Measurements from ENCODE around the gene EVI5L.
A peak's percentile ranks its signal among the peaks of the same experiment; 100 is the strongest.

EVI5L gene

DNA sequence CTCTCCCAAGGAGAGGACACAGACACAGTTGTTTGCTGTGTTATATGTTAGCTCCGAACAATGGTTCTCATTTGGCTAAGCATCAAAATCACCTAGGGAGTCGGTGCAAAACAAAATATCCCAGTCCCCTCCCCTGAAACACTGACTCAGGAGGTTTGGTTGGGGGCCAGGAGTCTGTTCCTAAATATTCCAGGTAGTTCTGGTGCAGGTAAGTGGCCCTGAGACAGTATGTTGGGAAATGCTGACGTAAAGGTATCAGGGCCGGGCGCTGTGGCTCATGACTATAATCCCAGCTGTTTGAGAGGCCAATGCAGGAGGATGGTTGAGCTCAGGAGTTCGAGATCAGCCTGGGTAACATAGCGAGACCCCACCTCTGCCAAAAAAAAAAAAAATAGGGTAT is 71.3 kb downstream of the EVI5L start:
- no peak for DNase-seq

DNA sequence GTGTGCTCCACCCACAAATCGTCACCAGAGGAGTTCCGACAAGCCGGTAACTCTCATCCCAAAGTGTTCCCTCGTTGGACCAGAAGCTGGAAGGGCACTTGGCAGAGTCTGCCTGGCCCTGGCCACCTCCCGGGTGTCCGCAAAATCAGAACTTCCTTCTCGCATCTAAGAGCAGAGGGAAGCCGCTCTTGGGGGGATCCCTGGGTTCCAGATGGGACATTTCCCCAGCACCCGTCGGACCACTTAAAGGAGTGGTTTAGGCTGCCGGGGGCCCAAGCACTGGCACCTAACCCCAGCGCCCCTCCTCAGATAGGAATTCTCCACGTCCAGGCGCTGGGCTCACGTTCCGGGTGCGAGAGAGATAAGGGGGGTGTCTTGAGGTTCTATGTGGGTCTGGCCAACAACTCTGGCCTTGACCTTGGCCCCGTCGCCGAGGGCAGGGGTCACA is 72.8 kb downstream of the EVI5L start:
- DNase-seq: no peak

DNA sequence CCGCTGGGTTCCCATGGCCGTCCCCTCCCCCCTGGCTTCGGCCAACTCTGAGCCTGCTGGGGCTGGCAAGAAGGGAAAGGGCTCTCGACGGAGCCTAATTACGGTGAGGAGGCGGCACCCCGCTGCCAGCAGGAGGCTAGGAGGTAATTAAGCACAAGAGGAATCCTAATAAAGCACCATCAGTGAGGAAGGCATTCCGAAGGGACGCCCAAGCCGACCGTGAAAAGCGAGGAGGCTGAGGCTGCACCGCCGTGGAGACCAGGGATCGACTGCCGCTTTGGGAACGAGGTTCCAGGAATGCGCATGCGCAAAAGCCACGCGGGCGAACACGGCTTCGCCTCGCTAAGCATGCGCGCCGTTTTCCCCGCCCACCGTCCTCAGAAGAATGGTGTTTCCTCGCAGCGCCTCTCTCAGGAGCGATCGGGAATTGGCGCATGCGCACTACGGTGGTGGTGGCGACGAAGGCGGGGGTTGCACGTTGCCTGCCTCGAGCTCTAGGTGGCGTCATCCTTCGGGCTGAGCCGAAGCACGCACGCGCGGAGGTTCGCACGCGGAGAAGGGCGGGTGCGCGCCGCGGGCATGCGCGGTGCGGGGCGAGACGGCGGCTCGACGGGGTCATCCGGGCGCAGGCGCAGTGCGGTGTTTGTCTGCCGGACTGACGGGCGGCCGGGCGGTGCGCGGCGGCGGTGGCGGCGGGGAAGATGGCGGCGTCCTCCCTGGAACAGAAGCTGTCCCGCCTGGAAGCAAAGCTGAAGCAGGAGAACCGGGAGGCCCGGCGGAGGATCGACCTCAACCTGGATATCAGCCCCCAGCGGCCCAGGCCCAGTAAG is 73.4 kb downstream of the EVI5L start, which contains the start of gene MAP2K7:
TSS of gene MAP2K7 (plus strand) at position 634 of the 830 bp plus-strand sequence. CDS start at position 702, 68 bp downstream.
- DNase-seq: peak; percentile 99

DNA sequence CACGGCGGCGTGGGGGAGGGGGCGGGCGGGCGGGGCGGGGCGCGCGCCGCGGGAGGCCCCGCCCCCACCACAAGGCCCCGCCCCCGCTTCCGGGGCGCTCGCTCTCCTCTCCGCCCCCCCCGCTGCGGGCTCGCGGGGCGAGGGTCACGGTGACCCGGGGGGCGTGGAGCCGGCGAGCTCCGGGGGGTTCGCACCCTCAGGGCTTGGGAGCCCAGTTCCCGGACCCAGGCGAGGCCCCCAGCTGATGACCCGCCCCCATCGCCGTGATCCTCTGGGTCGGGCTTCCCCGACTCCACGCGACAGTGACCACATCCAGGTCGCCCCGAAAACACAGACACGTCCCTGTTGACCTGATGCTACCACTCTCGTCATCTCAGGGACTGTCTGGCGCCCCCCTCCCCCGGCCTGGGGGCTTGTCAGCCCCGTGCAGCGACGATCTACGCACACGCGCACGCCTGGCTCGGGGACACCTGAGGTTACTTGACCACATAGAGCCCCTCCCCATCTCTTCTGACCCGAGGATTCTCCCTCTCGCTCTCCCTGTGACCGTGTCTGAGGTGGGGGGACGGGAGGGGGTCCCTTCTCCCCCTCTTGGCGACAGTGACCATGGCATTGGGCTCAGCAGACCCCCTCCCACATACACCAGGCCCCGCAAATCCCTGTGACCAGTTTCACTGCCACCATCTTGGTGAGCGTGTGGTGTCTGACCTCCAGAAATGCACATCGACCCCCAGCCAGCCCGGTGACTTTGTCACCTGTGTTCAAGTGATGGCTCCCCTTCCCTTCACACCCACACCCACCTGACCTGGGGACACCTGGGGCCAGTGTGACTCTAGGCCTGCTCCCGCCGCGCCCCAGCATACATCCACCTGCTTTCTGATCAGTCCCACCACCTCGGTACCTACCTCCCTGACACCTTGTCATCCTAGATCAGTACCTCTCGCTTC is 74.3 kb downstream of the EVI5L start:
- peak; percentile 67 for DNase-seq

DNA sequence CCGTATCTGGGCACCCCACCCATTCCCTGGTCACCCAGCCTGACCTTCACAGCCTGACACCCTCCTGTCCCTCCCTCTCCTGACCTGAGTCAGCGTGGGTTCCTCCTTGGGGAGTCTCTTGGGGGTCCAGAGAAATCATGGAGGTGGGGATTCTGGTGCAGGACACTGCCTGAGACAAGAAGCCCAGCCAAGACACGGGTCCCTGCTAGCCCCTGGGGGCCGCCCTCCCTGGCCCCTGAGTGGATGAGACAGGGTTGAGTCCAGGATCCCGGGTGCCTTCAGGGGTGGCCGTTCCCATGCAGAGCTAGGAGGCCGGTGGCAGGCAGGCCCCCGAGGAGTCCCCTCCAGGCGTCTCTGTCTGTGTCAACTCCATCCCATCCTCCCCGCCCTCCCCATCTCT is 75.2 kb downstream of the EVI5L start:
- DNase-seq: no peak

DNA sequence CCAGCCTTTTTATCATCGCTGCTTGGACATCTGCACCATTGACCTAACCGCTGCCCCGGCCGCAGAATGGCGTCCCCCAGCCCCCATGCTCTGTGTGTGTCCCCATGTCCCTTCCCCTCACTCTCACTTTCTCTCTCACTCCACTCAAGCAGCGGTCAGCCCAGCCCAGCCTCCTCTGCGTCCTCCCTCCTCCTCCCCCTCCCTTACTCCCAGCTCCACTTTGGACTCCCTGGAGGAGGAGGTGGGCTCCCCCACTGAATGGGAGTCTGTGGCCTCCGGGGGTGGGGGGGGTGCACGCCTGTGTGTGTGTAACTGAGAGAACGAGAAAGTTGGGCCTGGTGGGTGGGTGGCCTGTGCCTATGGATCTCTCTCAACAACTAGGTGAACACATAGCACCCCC is 75.8 kb downstream of the EVI5L start:
- DNase-seq: no peak

DNA sequence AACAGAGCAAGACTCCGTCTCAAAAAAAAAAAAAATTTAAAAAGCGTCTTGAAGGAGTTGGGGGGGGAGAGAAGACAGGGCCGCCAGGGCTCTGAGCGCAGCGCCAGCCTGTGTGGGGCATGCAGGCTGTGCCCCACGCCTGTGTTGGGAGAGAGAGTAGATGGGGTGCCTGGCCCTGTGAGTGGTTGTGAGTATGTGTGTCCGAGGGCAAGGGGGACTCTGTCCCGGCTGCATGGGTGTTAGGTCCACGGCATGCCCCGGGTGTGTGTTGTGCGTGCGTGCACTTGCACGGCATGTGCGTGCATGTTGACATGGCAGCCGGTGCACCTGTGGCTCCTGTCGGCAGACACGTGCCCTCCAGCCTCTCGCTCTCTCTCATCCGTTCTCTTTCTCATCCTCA is 77.1 kb downstream of the EVI5L start:
- no peak for DNase-seq

DNA sequence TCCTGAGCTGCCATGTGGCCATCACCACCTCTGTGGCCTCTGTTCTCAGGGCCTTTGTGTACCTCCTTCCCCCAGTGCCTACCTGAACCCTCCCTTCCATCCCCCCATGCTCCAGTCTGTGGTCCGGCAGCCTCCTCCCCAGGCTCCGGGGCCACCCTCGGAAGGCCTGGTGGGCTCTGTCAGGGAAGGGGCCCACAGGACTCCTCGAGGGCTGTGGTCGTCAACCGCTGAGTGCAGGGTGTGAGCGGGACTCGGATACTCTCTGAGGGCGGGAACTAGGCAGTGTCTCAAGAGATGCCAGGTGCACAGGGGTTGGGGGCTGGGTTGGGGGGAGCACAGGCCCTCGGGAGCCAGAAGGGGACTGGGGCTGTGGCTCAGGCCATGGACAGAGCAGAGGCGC is 77.5 kb downstream of the EVI5L start:
- no peak for DNase-seq

DNA sequence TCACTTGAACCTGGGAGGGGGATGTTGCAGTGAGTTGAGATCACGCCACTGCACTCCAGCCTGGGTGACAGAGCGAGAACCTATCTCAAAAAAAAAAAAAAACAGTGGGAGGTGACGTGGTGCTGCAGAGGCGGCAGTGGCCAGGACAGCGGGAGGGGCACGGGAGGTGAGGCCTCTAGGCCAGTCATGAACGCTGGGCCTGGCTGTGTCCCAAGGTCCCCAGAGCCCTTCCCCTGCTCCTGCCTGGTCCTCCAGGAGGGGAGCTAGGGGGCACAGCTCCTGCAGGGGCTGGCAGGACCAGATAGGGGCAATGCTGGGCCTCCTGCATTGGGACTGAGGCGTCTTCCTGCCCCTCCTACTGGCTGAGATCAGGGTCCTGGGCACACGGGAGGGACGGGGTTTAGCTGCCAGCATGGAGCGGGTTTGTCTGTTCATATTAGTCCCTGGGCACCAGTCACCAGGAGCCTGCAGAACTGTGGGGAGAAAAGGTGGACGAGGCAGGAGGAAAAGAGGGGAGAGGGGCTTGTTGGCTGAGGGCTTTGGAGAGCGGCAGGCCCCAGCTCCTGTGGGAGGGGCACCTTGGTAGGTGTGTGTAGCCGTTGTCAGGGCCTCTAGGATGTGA is 78.2 kb downstream of the EVI5L start:
- DNase-seq: no peak

DNA sequence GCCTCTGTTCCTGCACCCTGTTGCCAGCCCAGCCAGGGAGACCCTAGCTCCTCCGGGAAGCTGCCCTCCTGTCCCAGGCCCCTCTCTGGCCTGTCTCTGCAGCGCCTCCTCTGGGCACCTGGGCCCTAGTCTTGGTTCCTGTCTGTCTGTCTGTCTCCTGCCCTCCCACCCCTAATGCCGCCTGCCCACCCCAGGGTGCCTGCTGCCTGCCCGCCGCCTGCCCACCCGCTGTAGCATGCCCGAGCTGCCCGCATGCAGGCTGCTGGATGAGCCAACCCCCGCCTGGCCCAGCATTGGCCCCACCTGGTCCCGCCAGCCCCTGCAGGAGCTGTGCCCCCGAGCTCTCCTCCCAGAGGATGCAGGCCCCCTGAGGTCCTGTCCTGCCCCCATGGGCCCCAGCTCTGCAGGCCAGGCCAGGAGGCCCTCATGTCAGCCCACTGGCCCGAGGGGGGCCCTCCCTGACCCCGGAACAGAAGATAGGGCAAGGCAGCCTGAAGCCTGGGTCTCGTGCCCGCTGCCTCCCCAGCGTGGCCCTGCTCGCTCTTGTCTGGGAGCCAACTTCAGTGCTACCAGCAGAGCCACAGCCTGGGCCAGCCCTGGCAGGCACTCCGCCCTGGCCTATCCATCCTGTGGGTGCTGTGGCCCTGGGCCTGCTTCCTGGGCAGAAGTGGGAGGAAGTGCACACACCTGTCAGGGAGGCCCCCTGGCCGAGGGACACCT is 78.9 kb downstream of the EVI5L start:
- no peak for DNase-seq

DNA sequence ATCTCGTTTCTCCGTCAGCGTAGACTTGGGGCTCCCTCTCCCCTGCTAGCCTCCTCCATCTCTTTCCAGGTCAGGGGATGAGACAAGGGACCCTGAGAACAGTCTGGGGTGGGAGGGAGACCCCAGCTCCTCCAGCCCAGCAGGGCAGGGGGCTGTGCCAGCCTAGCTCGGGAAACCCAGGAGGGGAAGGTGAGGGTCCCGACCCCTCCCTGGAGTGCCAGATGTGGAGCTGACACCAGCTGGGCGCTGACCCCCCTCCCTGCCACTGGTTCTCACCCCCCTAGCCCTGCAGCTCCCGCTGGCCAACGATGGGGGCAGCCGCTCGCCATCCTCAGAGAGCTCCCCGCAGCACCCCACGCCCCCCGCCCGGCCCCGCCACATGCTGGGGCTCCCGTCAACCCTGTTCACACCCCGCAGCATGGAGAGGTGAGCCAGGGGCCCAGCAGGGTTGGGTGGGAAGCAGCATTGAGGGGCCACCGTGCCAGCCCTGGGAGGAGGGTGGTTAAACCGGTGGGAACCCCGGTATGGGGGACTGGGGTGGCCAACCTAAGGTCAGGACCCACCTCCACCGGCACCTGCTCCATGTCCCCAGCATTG is 79.6 kb downstream of the EVI5L start:
- no peak for DNase-seq

DNA sequence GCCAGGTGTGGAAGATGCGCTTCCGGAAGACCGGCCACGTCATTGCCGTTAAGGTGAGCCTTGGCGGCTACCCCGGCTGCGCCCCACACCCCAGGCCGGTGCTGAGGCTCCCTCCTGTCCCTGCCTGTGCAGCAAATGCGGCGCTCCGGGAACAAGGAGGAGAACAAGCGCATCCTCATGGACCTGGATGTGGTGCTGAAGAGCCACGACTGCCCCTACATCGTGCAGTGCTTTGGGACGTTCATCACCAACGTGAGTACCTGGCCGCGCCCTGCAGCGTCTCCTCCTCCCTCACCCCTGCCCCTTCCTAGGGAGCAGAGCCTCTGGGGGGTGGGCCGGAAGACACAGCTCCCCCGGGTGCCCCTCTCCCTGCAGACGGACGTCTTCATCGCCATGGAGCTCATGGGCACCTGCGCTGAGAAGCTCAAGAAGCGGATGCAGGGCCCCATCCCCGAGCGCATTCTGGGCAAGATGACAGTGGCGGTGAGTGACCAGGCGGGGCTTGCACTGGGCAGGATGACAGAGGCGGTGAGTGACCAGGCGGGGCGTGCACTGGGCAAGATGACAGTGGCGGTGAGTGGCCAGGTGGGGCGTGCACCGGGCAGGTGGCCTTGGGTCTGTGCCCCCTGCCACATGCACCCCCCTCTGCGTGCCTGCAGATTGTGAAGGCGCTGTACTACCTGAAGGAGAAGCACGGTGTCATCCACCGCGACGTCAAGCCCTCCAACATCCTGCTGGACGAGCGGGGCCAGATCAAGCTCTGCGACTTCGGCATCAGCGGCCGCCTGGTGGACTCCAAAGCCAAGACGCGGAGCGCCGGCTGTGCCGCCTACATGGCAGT is 80.5 kb downstream of the EVI5L start:
- DNase-seq: no peak

DNA sequence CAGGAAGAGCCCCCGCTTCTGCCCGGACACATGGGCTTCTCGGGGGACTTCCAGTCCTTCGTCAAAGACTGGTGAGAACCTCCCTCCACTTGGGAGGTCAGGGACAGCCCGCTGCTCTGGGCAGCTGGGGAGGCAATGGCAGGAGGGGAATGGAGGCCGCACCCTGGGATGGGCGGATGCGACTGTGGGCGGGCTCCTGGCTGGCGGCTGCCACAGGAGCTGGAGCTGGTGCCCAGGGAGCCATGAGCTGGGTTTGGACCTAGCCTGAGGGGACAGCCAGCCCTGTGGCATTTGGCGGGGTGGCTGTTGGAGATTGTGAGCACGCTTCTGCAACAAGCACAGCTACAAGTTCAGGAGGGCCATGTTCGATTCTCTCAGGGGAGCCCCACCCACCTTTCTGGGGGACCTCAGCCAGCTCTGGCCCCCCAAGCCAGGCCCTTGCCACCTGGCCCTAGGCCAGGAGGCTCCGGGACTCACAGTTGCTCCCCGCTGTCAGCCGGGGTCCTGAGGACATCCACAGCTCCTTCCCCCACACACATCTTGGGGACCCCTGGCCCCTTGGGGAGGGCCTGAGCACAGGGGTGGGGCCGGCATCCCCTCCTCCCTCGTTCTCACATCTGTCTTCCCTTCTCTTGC is 81.6 kb downstream of the EVI5L start:
- DNase-seq: no peak

DNA sequence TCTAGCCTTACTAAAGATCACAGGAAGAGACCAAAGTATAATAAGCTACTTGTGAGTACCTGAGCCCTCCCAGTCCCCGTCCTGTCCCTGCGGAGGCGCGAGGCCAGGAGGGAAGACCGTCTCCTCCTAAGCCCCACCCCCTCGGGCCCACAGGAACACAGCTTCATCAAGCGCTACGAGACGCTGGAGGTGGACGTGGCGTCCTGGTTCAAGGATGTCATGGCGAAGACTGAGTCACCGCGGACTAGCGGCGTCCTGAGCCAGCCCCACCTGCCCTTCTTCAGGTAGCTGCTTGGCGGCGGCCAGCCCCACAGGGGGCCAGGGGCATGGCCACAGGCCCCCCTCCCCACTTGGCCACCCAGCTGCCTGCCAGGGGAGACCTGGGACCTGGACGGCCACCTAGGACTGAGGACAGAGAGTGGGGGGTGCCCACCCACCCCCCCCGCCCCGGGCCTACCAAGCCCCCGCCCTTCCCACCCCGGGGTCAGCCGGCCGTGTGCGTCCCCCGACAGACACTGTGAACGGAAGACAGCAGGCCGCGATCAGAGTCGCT is 82.2 kb downstream of the EVI5L start:
- DNase-seq: no peak

DNA sequence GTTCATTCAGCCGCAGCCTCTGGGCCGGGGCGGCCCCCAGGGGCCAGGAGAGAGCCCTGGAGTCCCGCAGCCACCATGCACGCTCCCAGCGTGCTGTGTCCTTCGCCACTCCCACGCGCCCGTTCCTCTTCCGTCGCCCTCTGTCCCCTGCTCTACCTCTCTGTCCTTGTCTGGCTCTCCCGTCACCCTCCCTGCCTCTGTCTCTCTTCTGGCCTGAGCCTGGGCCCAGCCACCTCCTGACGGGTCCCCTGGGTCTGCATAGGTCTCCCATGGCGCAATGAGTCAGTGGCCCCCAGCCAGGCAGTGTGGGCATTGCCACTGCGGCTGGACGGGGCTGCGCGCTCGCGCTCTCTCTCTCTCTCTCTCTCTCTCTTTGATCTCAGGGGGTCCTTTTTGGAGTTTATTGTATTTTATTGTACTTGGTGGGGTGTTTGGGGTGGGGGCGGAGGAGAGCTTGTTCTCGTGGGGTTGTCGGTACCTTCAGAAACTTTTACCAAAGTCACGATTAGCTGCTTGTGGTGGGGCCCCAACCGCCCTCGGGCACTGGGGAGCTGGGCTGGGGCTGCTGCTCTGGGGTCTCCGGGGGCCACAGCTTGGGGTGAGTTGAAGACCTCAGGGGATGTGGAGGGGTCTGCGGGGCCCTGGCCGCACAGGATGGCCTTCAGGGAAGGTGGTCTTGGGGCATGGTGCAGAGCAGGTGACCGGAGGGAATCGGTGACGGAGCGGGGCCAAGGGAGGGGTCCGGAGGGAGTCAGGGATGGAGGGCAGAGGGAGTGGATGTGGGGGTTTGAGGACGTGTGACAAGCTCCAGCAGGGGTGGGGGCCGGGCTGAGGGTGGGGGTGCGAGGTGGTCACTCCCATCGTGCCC is 82.9 kb downstream of the EVI5L start:
- no peak for DNase-seq

DNA sequence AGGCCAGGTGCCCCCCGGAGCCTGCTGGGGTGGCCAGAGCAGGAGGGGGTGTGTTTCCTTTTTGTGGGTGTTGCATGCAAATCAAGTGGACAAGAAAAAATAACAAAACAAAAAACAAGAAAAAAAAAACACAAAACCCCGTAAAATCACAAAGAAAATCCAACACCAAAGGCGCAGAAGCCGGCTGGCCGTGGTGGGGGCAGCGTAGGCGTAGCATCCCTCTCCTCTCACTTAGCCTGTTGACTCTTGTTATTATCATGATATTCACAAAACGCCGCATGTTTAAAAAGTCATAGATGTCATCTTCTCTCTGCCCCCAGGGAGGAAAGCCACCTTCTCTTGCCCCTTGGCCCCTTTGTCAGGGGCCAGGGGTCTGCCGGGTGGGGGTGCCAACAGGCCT is 83.6 kb downstream of the EVI5L start:
- no peak for DNase-seq

DNA sequence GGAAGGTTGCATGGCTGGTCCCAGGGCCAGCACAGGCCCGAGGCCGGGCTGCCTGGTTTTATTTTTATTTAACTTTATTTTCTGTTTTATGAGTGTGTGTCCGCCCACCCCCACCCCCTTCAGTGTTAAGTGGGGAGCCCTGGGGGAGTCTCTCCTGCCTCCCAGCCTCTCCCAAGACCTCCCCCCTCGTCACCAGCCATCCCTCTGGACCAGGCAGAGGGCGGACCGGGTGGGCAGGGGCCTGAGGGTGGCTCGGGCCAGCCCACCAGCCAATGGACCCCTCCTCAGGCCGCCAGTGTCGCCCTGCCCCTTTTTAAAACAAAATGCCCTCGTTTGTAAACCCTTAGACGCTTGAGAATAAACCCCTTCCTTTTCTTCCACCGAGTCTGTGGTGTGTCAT is 84.1 kb downstream of the EVI5L start:
- DNase-seq: no peak
